Endothelial cell (in vitro differentiated cells): ENCODE data around the gene DSCAML1. TPM values are rescaled to one million over a fixed set of nuclear protein-coding genes. Genes with fewer than 3 reads are reported as not detected.

Experiments
- DNase-seq: peaks from one replicate; pipeline ENCODE4 v3.0.0; 2021; ENCODE audit warnings: low spot score
- H3K27ac Mint-ChIP-seq: one replicate; pipeline ENCODE4 v1.8.0; 2021; ENCODE audit warnings: mixed read lengths, inconsistent platforms; ENCODE audit not compliant: unreplicated experiment
- H3K27me3 Mint-ChIP-seq: one replicate; pipeline ENCODE4 v1.8.0; 2021; ENCODE audit warnings: mild to moderate bottlenecking, moderate library complexity, mixed read lengths, inconsistent platforms; ENCODE audit not compliant: unreplicated experiment
- H3K36me3 Mint-ChIP-seq: one replicate; pipeline ENCODE4 v1.8.0; 2021; ENCODE audit warnings: mild to moderate bottlenecking, low read depth, mixed read lengths, inconsistent platforms; ENCODE audit not compliant: unreplicated experiment
- H3K4me1 Mint-ChIP-seq: one replicate; pipeline ENCODE4 v1.8.0; 2021; ENCODE audit warnings: mild to moderate bottlenecking, mixed read lengths, inconsistent platforms; ENCODE audit not compliant: unreplicated experiment
- H3K4me3 Mint-ChIP-seq: one replicate; pipeline ENCODE4 v1.8.0; 2021; ENCODE audit warnings: mild to moderate bottlenecking, mixed read lengths, inconsistent platforms; ENCODE audit not compliant: unreplicated experiment
- H3K9me3 Mint-ChIP-seq: one replicate; pipeline ENCODE4 v1.8.0; 2021; ENCODE audit warnings: mixed read lengths, inconsistent platforms; ENCODE audit not compliant: unreplicated experiment
- CTCF ChIP-seq: fragments of 200-600 bp; sonication (generic); IDR thresholded peaks from one replicate; pipeline ENCODE4 v1.5.0; 2021; ENCODE audit warnings: antibody characterized with exemption; ENCODE audit not compliant: unreplicated experiment
- total RNA-seq: library from RNA; stranded (reverse); fragmentation: NEBNext Ultra II Directional; extraction: Animal tissue kit (Norgen Biotek cat#: 25700); gene quantifications from one replicate; pipeline ENCODE4 v1.2.1, GENCODE V29; 2021; ENCODE audit not compliant: unreplicated experiment

Gene DSCAML1
- total RNA-seq, 1 donor from 2014 or later = 3.8 TPM

- H3K4me3 Mint-ChIP-seq = no peak overlapping the region
- TF ChIP-seq CTCF = no peak
- H3K27ac Mint-ChIP-seq = no peak overlapping the region
- no peak for DNase-seq
- peaks cover 4% of the 10 kb centered on the region for H3K27me3 Mint-ChIP-seq
- no peaks in the 10 kb centered on the region for H3K9me3 Mint-ChIP-seq
- no peaks in the 10 kb centered on the region for H3K4me1 Mint-ChIP-seq
- peaks cover 2% of the 10 kb centered on the region for H3K36me3 Mint-ChIP-seq
These were observed 283.4 kb downstream of the DSCAML1 start for GRCh38 chr11:117513666-117514065.

GRCh38 chr11:117511931-117512539, 285.0 kb downstream of the DSCAML1 start:
- Mint-ChIP-seq H3K27me3 (peaks cover 5% of the 10 kb centered on the region), H3K4me3 (no peak overlapping the region), H3K36me3 (peaks cover 4% of the 10 kb centered on the region), H3K27ac (no peak overlapping the region), H3K4me1 (no peaks in the 10 kb centered on the region), H3K9me3 (no peaks in the 10 kb centered on the region)
- no peak for TF ChIP-seq CTCF
- no peak for DNase-seq

- Mint-ChIP-seq H3K4me3 (no peak overlapping the region), H3K4me1 (no peaks in the 10 kb centered on the region), H3K27me3 (peaks cover 2% of the 10 kb centered on the region), H3K36me3 (peaks cover 4% of the 10 kb centered on the region), H3K9me3 (no peaks in the 10 kb centered on the region), H3K27ac (no peak overlapping the region)
- no peak for DNase-seq
- TF ChIP-seq CTCF = no peak
These were observed 285.5 kb downstream of the DSCAML1 start for GRCh38 chr11:117511483-117511930.

GRCh38 chr11:117510646-117511045, 286.4 kb downstream of the DSCAML1 start:
- no peak for DNase-seq
- no peak overlapping the region for H3K27ac Mint-ChIP-seq
- H3K4me1 Mint-ChIP-seq = no peaks in the 10 kb centered on the region
- peaks cover 2% of the 10 kb centered on the region for H3K27me3 Mint-ChIP-seq
- H3K36me3 Mint-ChIP-seq = peaks cover 4% of the 10 kb centered on the region
- no peak for TF ChIP-seq CTCF
- H3K4me3 Mint-ChIP-seq = no peak overlapping the region
- no peaks in the 10 kb centered on the region for H3K9me3 Mint-ChIP-seq

GRCh38 chr11:117509543-117509942, 287.5 kb downstream of the DSCAML1 start:
- Mint-ChIP-seq H3K4me1 (no peaks in the 10 kb centered on the region), H3K9me3 (no peaks in the 10 kb centered on the region), H3K27me3 (peaks cover 2% of the 10 kb centered on the region), H3K27ac (no peak overlapping the region), H3K4me3 (no peak overlapping the region), H3K36me3 (peaks cover 4% of the 10 kb centered on the region)
- TF ChIP-seq CTCF = no peak
- no peak for DNase-seq
